WERI-Rb-1 (cell line): ENCODE data around the gene TMEM121.
"Not testable (repeated sequence)": the region's sequence is repeated elsewhere in the genome, so short reads cannot be mapped to it uniquely, and the experiment has no call there.

Experiments used
- DNase-seq: peaks from one replicate; pipeline ENCODE4 v3.0.0-alpha.2; 2020
- H3K27ac ChIP-seq: fragments of 250-450 bp; sonication (Bioruptor Pico); 2 replicates; pipeline ENCODE4 v1.5.1; 2020; ENCODE audit warnings: mild to moderate bottlenecking, moderate library complexity
- H3K27me3 ChIP-seq: fragments of 250-450 bp; sonication (Bioruptor Pico); 2 replicates; pipeline ENCODE4 v1.5.1; 2021; ENCODE audit warnings: mild to moderate bottlenecking, low read depth, moderate library complexity; ENCODE audit not compliant: insufficient read depth, severe bottlenecking
- H3K36me3 ChIP-seq: fragments of 250-450 bp; sonication (Bioruptor Pico); 2 replicates; pipeline ENCODE4 v1.5.1; 2020; ENCODE audit warnings: mild to moderate bottlenecking, moderate library complexity
- H3K4me3 ChIP-seq: 2 replicates; pipeline ENCODE4 v1.5.1; 2011; ENCODE audit warnings: low read depth, mild to moderate bottlenecking, control low read depth, low read length
- H3K9me3 ChIP-seq: fragments of 250-450 bp; sonication (Bioruptor Pico); 2 replicates; pipeline ENCODE4 v1.5.1; 2021; ENCODE audit warnings: mild to moderate bottlenecking, moderate library complexity; ENCODE audit not compliant: severe bottlenecking
- TF ChIP-seq, protein P1 (sequence below): IDR thresholded peaks from 2 replicates; pipeline ENCODE4 v1.5.1; 2011; ENCODE audit warnings: low read depth, mild to moderate bottlenecking, control low read depth, inconsistent platforms, low read length

Gene TMEM121

DNA sequence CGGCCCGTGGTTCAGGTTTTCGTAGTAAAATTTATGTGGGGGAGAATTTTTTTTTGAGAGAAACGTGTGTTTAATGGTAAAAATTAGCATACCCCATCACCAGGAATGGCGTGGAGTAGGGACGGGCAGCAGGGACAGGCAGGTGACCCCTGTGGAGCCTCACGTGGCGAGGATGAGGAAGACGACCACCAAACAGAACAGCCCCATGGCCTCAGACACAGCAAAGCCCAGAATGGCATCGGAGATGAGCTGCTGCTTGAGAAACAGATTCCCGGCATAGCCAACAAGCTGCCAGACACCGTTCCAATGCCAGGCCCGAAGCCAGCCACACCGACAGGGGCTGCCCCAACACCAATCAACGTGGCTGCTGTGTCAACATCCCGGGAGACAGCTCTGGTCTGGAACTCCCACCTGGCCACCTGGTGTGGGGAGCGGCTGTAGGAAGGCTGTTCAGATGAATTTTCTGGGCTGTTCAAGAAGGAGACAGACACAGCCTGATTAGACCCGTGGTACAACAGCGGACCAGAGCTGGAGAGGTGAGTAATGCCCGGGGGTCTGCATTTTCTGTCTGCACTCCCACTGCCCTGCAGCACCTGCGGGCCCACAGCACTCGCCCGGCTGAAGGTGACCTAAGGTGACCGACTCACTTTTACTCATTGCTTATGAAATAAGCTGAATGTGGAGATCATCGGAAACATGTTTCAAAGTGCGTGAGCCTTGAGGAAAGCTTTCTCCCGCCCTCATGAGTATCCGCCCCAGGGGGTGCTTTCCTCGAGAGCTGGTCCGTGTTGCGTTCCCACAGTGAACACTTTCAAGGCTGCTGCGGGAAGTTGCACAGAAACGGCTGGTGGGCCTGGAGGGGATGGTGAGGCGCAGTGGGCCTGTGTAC is 10.6 kb downstream of the TMEM121 start:
- no peak for DNase-seq
- Histone ChIP-seq H3K9me3 (no peaks in the 10 kb centered on the region), H3K27me3 (peaks cover 64% of the 10 kb centered on the region), H3K36me3 (no peaks in the 10 kb centered on the region), H3K4me3 (no peak overlapping the region), H3K27ac (no peak overlapping the region)
- TF ChIP-seq, protein P1, sequence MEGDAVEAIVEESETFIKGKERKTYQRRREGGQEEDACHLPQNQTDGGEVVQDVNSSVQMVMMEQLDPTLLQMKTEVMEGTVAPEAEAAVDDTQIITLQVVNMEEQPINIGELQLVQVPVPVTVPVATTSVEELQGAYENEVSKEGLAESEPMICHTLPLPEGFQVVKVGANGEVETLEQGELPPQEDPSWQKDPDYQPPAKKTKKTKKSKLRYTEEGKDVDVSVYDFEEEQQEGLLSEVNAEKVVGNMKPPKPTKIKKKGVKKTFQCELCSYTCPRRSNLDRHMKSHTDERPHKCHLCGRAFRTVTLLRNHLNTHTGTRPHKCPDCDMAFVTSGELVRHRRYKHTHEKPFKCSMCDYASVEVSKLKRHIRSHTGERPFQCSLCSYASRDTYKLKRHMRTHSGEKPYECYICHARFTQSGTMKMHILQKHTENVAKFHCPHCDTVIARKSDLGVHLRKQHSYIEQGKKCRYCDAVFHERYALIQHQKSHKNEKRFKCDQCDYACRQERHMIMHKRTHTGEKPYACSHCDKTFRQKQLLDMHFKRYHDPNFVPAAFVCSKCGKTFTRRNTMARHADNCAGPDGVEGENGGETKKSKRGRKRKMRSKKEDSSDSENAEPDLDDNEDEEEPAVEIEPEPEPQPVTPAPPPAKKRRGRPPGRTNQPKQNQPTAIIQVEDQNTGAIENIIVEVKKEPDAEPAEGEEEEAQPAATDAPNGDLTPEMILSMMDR: no peak

DNA sequence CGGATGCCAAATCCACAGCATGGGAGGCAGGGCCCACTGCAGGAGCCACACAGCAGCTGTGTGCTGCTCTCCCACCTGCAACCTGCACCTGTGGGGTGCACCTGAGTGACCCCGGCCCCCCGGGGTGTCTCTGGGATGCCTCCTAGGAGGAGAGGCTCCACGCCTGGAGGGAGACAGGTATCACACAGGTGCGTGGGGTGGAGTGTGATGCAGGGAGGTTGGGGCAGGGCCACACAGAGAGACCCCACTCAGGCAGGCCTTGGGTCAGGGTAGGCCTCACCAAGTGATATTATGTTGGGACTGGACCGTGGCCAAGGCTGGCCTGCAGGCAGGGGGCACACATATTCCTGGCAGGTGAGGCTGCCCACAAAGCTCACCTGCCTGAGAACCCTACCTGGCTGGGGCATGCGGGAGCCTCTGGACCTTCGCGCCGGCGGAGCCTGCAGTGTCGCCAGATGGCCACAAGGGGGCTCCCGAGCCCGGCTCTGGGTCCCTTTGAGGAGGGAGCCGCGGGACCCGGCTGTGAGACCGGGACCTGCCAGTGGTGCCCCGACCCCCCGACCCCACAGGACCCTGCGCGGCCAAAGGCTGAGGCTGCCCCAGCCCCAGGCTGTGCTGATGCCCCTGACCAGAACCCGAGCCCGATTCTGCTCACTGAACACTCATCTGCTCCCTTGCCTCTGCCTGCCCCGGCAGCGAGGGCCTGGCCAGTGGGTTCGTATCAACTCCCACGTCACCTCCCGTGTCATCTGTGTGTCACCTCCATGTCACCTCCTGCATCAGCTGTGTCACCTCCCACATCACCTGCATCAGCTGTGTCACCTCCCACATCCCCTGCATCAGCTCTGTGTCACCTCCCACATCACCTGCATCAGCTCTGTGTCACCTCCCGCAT is 11.4 kb downstream of the TMEM121 start:
- Histone ChIP-seq H3K27ac (no peak overlapping the region), H3K36me3 (no peaks in the 10 kb centered on the region), H3K4me3 (no peak overlapping the region), H3K27me3 (peaks cover 71% of the 10 kb centered on the region), H3K9me3 (no peaks in the 10 kb centered on the region)
- DNase-seq: peak; percentile 55
- TF ChIP-seq, protein P1: peak; percentile 95

DNA sequence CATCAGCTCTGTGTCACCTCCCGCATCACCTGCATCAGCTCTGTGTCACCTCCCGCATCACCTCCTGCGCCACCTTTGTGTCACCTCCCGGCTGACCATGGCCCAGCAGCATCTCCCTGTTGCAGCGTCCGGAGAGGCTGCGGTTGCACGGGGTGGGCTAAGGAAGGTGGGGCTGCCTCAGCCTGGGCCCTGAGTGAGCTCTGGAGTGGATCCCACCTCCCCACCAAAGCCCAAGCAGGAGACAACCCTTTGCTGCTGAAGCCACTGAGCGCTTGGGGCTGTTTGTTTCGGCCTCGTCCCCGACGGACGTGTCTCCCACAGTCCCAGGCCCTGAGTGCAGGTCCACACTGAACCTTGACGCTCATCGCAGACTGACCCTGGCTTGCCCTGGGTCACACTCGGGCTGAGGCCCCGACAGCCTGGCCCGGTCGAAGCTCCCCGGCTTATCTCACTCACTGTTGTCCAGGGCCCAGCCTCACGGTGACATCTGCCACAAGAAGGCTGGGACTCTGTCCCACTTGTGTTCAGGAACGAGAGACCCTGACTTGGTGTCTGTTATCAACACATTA is 12.2 kb downstream of the TMEM121 start:
- Histone ChIP-seq H3K27ac (no peak overlapping the region), H3K27me3 (peaks cover 77% of the 10 kb centered on the region), H3K36me3 (no peaks in the 10 kb centered on the region), H3K9me3 (peaks cover 4% of the 10 kb centered on the region), H3K4me3 (no peak overlapping the region)
- no peak for DNase-seq
- TF ChIP-seq, protein P1: no peak

DNA sequence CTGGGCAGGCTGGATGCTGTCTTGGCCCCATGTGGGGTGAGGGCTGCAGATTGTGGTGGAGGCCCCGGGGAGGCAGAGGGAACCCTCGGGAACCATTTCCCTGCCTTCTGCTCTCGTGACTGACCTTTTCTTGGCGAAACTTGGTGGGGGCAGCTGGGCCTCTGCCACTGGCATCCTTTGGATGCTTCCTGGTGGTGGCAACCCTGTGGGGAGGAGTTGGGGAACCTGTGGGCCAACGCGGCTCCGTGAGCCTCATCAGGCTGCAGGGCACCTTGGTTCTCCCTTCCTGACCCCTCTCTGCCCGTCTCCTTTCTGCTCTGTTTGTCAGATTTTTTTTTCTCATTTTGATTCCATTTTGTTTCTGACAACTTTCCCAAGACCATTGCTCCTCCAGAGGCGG is 14.4 kb downstream of the TMEM121 start:
- no peak overlapping the region for H3K27ac ChIP-seq
- H3K4me3 ChIP-seq: no peak overlapping the region
- peaks cover 5% of the 10 kb centered on the region for H3K9me3 ChIP-seq
- no peaks in the 10 kb centered on the region for H3K36me3 ChIP-seq
- peaks cover 78% of the 10 kb centered on the region for H3K27me3 ChIP-seq
- DNase-seq: no peak
- TF ChIP-seq, protein P1: no peak

DNA sequence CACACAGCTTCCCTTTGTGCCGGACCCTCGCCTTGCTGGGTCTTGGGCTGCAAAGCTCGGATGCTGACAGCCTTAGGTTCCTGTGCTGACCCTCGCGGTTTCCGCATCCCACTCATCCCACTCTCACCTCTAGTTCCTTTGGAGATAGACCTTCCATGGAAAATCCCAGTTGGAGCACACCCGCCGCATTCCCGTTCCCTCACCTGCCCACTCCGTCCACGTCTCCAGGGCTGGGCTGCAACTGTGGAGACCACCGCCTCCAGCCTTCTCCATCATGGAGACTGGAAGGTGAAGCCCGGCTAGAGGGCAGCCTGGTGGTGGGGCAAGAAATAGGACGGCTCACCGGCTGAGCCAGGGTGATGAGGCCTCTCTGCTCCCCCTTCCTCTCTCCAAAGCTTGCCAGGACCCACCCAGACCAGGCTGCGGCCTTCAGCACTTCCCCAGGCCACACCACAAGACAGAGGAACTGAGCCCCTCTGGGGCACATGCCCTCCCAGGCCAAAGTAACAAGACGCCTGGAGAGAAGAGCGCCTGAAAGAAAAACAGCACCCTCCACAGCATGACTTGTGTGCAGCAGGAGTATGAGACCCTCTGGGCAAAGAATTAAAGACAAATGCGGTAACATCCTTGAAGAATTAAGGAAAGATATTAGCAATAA is 15.0 kb downstream of the TMEM121 start:
- DNase-seq: no peak
- Histone ChIP-seq H3K27ac (no peak overlapping the region), H3K9me3 (peaks cover 5% of the 10 kb centered on the region), H3K27me3 (peaks cover 72% of the 10 kb centered on the region), H3K36me3 (no peaks in the 10 kb centered on the region), H3K4me3 (no peak overlapping the region)
- TF ChIP-seq, protein P1: no peak

DNA sequence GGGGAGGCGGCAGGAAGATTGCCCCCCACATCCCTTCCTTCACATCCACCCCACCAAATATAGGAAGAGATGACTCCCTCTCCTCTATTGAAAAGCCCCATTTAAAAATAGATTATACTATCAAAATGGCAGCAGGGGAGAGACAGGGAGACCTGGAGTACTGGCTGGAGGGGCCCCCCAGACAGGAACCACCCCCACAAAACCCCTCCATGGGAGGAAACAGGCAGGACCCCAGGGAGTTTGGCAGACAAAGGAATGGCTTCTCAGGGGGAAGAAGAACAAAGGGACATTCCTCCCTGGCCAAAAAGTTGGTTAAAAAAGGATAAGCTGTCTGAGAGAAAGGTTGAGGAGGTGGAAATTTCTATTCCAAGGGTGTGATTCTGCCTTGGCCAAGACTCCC is 19.3 kb downstream of the TMEM121 start:
- DNase-seq: not testable (repeated sequence)

DNA sequence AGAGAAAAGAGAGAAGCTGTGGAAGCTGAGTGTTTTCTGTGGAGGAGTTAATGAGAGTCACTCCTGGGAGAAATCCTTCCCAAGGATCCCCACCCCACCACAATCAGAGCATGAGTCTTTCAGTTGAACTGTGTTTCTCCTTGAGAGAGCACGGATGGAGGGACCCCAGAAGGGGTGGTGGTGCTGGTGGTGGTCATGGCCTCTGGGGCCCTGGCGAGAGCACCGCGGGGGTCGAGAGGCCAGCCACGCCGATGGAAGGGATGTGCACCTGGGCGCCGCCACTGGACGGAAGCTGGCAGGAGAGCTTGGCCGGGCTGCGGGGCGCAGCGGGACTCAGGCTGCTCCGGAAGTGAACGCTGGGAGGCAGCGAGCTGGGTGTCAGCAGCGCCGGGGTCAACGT is 20.0 kb downstream of the TMEM121 start:
- not testable (repeated sequence) for H3K27ac ChIP-seq, H3K4me3 ChIP-seq, H3K36me3 ChIP-seq, DNase-seq
- Histone ChIP-seq H3K9me3 (peaks cover 11% of the 10 kb centered on the region), H3K27me3 (peaks cover 50% of the 10 kb centered on the region)

More for the DNA sequence above, 19.3 kb downstream of the TMEM121 start:
- H3K4me3 ChIP-seq, H3K27ac ChIP-seq, H3K36me3 ChIP-seq: not testable (repeated sequence)
- peaks cover 11% of the 10 kb centered on the region for H3K9me3 ChIP-seq
- peaks cover 50% of the 10 kb centered on the region for H3K27me3 ChIP-seq

DNA sequence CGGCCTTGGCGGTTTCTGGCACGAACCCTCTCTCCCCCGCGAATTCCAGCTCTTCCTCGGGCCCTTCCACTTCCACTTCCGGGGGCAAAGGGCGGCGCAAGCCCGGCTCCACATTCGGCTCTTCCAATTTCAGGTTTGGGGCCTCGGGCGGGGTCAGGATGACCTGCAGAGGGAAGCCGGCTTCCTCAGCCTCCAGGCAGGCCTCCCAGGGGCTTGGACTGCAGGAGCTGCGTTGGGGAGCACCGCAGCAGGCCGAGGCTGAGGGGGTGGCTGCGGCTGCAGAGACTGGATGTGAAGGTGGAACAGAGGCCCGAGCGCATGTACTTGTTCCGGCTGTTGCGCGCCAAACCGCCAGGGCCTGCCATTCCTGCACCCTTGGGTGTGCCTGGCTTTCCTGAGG is 20.7 kb downstream of the TMEM121 start:
- peaks cover 49% of the 10 kb centered on the region for H3K27me3 ChIP-seq
- H3K4me3 ChIP-seq, H3K36me3 ChIP-seq, DNase-seq, H3K27ac ChIP-seq: not testable (repeated sequence)
- H3K9me3 ChIP-seq: peaks cover 11% of the 10 kb centered on the region
